ENCODE measurements around the gene CRHR2.
"Not testable (repeated sequence)": the region's sequence is repeated elsewhere in the genome, so short reads cannot be mapped to it uniquely, and the experiment has no call there.

Gene CRHR2

GRCh38 chr7:30642789-30643188, 39.5 kb downstream of the CRHR2 start:
- H3K4me3 ChIP-seq (ENCODE audit: low read length): no peak overlapping the region
- TF ChIP-seq CTCF (conservative IDR thresholded peaks at IDR 0.05; ENCODE audit: low read depth, low read length): no peak
- no peak for DNase-seq (ENCODE audit: low read depth)

- DNase-seq (ENCODE audit: low read depth); H3K4me3 ChIP-seq (ENCODE audit: low read length): not testable (repeated sequence)
Observed at GRCh38 chr7:30642322-30642721, 39.9 kb downstream of the CRHR2 start.

GRCh38 chr7:30635798-30636197, 46.5 kb downstream of the CRHR2 start:
- no peak for DNase-seq (ENCODE audit: low read depth)
- no peak for TF ChIP-seq CTCF (conservative IDR thresholded peaks at IDR 0.05; ENCODE audit: low read depth, low read length)
- H3K4me3 ChIP-seq (ENCODE audit: low read length): no peak overlapping the region

GRCh38 chr7:30634634-30635201, 47.5 kb downstream of the CRHR2 start:
- no peak for TF ChIP-seq CTCF (conservative IDR thresholded peaks at IDR 0.05; ENCODE audit: low read depth, low read length)
- H3K4me3 ChIP-seq (ENCODE audit: low read length): no peak overlapping the region
- DNase-seq (ENCODE audit: low read depth): no peak

- DNase-seq (ENCODE audit: low read depth): no peak
- H3K4me3 ChIP-seq (ENCODE audit: low read length): no peak overlapping the region
- no peak for TF ChIP-seq CTCF (conservative IDR thresholded peaks at IDR 0.05; ENCODE audit: low read depth, low read length)
Observed at GRCh38 chr7:30634193-30634626, 48.0 kb downstream of the CRHR2 start.

- no peak overlapping the region for H3K4me3 ChIP-seq (ENCODE audit: low read length)
- no peak for DNase-seq (ENCODE audit: low read depth)
- TF ChIP-seq CTCF (conservative IDR thresholded peaks at IDR 0.05; ENCODE audit: low read depth, low read length): no peak
Observed at GRCh38 chr7:30633223-30633622, 49.0 kb downstream of the CRHR2 start.

- no peak overlapping the region for H3K4me3 ChIP-seq (ENCODE audit: low read length)
- no peak for TF ChIP-seq CTCF (conservative IDR thresholded peaks at IDR 0.05; ENCODE audit: low read depth, low read length)
- DNase-seq (ENCODE audit: low read depth): no peak
Observed at GRCh38 chr7:30630986-30631385, 51.3 kb downstream of the CRHR2 start.

- TF ChIP-seq CTCF (conservative IDR thresholded peaks at IDR 0.05; ENCODE audit: low read depth, low read length): no peak
- no peak overlapping the region for H3K4me3 ChIP-seq (ENCODE audit: low read length)
- DNase-seq (ENCODE audit: low read depth): no peak
Observed at GRCh38 chr7:30627026-30627425, 55.2 kb downstream of the CRHR2 start.

Data from retinal pigment epithelial cell (primary cell).